MM.1S (cell line): ENCODE data around the gene GRM5.

Experiments used
- DNase-seq: peaks from one replicate; pipeline ENCODE4 v3.0.0-alpha.2; 2015
- H2AFZ ChIP-seq: fragments of 300-600 bp; sonication (generic); 2 replicates; pipeline ENCODE4 v1.6.0; 2016; ENCODE audit warnings: antibody characterized with exemption, low read length
- H3F3A ChIP-seq: fragments of 300-600 bp; sonication (generic); 2 replicates; pipeline ENCODE4 v1.6.1; 2016; ENCODE audit warnings: mild to moderate bottlenecking, antibody characterized with exemption, low read length, moderate library complexity, mixed read lengths; ENCODE audit not compliant: insufficient read depth
- H3K27ac ChIP-seq: fragments of 300-600 bp; sonication (generic); 2 replicates; pipeline ENCODE4 v1.5.1; 2016; ENCODE audit warnings: mild to moderate bottlenecking, low read length
- H3K27me3 ChIP-seq: fragments of 300-600 bp; sonication (generic); replicated peaks from 2 replicates; pipeline ENCODE4 v1.6.0; 2016; ENCODE audit warnings: low read length; ENCODE audit not compliant: insufficient read depth
- H3K36me3 ChIP-seq: fragments of 300-600 bp; sonication (generic); replicated peaks from 2 replicates; pipeline ENCODE4 v1.6.1; 2016; ENCODE audit warnings: mild to moderate bottlenecking, low read length, mixed read lengths; ENCODE audit not compliant: insufficient read depth
- H3K4me1 ChIP-seq: fragments of 300-600 bp; sonication (generic); 2 replicates; pipeline ENCODE4 v1.6.1; 2016; ENCODE audit warnings: low read length, mixed read lengths
- H3K4me2 ChIP-seq: fragments of 300-600 bp; sonication (generic); 2 replicates; pipeline ENCODE4 v1.6.0; 2016; ENCODE audit warnings: low read depth, low read length
- H3K4me3 ChIP-seq: fragments of 300-600 bp; sonication (generic); 2 replicates; pipeline ENCODE4 v1.5.1; 2016; ENCODE audit warnings: low read length, mixed read lengths
- H3K79me2 ChIP-seq: fragments of 300-600 bp; sonication (generic); 2 replicates; pipeline ENCODE4 v1.6.1; 2016; ENCODE audit warnings: mixed run types, low read length, mixed read lengths
- H3K9ac ChIP-seq: fragments of 300-600 bp; sonication (generic); 2 replicates; pipeline ENCODE4 v1.6.1; 2016; ENCODE audit warnings: low read length, mixed read lengths
- H3K9me2 ChIP-seq: fragments of 300-600 bp; sonication (generic); replicated peaks from 2 replicates; pipeline ENCODE4 v1.6.1; 2016; ENCODE audit warnings: mild to moderate bottlenecking, low read length, mixed read lengths; ENCODE audit not compliant: insufficient read depth
- H3K9me3 ChIP-seq: fragments of 300-600 bp; sonication (generic); replicated peaks from 2 replicates; pipeline ENCODE4 v1.6.1; 2016; ENCODE audit warnings: mild to moderate bottlenecking, low read length, mixed read lengths; ENCODE audit not compliant: insufficient read depth
- H4K20me1 ChIP-seq: fragments of 300-600 bp; sonication (generic); 2 replicates; pipeline ENCODE4 v1.6.1; 2016; ENCODE audit warnings: mild to moderate bottlenecking, low read length, moderate library complexity, mixed read lengths; ENCODE audit not compliant: insufficient read depth
- CTCF ChIP-seq: fragments of 300-600 bp; sonication (generic); IDR thresholded peaks from 2 replicates; pipeline ENCODE4 v1.5.1; 2016; ENCODE audit warnings: antibody characterized with exemption, low read length, mixed read lengths
- EZH2 ChIP-seq: fragments of 300-600 bp; sonication (generic); optimal IDR thresholded peaks from 2 replicates; pipeline ENCODE3; 2017; ENCODE audit warnings: low read depth, mild to moderate bottlenecking, antibody characterized with exemption, low read length, mixed read lengths
- EZH2phosphoT487 ChIP-seq: fragments of 300-600 bp; sonication (generic); IDR thresholded peaks from 2 replicates; pipeline ENCODE4 v1.6.1; 2018; ENCODE audit warnings: antibody characterized with exemption, low read length

Gene GRM5

DNA sequence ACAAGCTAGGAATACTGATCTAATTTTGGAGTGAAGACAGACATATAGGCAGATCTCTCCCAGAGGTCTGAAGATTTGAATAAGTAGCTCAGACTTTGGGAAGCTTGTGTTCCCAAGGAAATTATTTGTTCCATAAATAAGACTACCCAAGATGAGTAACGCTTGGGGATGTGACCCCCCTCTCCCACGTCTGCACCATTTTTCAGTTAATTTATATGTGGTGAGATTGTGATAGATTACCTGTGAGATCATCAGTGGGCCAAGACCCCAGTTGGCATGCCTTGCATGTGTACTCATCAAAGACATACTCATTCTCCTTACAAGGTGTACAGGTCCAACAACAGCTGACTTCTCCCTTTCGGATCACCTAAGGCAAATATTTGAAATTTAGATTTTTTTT is 475.4 kb downstream of the GRM5 start:
- TF ChIP-seq EZH2 (no peak), EZH2phosphoT487 (no peak)
- no peaks in the 10 kb centered on the region for H3F3A ChIP-seq
- H3K9me2 ChIP-seq, result no peaks in the 10 kb centered on the region
- H3K27me3 ChIP-seq, result no peaks in the 10 kb centered on the region
- no peak overlapping the region for H3K27ac ChIP-seq
- H3K4me2 ChIP-seq, result no peak overlapping the region
- H2AFZ ChIP-seq, result no peak overlapping the region
- H3K4me1 ChIP-seq, result no peaks in the 10 kb centered on the region
- H3K9me3 ChIP-seq, result no peaks in the 10 kb centered on the region
- H3K4me3 ChIP-seq, result no peak overlapping the region
- no peaks in the 10 kb centered on the region for H4K20me1 ChIP-seq
- H3K79me2 ChIP-seq, result no peaks in the 10 kb centered on the region
- no peak overlapping the region for H3K9ac ChIP-seq
- DNase-seq, result no peak
- no peaks in the 10 kb centered on the region for H3K36me3 ChIP-seq

DNA sequence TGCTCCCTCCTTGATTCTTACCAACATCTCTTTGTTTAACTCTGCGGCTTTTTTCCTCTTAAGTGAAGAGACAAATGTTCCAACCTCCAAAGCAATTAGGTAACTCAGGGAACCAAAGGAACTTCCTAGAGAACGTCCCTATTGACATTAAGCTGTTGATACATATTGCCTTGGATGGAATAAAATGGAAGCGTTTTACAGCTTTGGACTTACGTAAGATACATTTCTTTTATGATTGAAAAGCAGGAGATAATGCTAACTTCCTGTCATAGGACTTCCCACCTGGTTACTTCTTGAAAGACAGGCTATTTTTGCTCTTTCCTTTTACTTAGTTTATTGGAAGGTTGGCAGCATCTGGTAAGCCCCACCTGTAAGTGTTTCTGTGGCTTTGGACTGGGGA is 482.5 kb downstream of the GRM5 start:
- no peak overlapping the region for H3K9ac ChIP-seq
- H2AFZ ChIP-seq, result no peak overlapping the region
- H3K27me3 ChIP-seq, result no peaks in the 10 kb centered on the region

GRCh38 chr11:88579466-88579865 is 486.3 kb downstream of the GRM5 start:
- H3K4me1 ChIP-seq, result no peaks in the 10 kb centered on the region
- H3K4me3 ChIP-seq, result no peak overlapping the region
- no peaks in the 10 kb centered on the region for H3K79me2 ChIP-seq
- DNase-seq, result no peak
- H3K36me3 ChIP-seq, result no peaks in the 10 kb centered on the region
- H3K9ac ChIP-seq, result no peak overlapping the region
- H3K4me2 ChIP-seq, result no peak overlapping the region
- H2AFZ ChIP-seq, result no peak overlapping the region
- H3K9me3 ChIP-seq, result no peaks in the 10 kb centered on the region
- no peaks in the 10 kb centered on the region for H3F3A ChIP-seq
- H3K27ac ChIP-seq, result no peak overlapping the region
- TF ChIP-seq EZH2 (no peak), EZH2phosphoT487 (no peak), CTCF (no peak)
- H3K9me2 ChIP-seq, result no peaks in the 10 kb centered on the region
- no peaks in the 10 kb centered on the region for H3K27me3 ChIP-seq
- H4K20me1 ChIP-seq, result no peaks in the 10 kb centered on the region

More for the DNA sequence above, 482.5 kb downstream of the GRM5 start:
- no peaks in the 10 kb centered on the region for H3F3A ChIP-seq
- H3K4me2 ChIP-seq, result no peak overlapping the region
- no peak for DNase-seq
- H3K36me3 ChIP-seq, result no peaks in the 10 kb centered on the region
- TF ChIP-seq EZH2phosphoT487 (no peak), CTCF (no peak), EZH2 (no peak)
- H3K4me1 ChIP-seq, result no peaks in the 10 kb centered on the region
- H3K9me2 ChIP-seq, result no peaks in the 10 kb centered on the region
- no peaks in the 10 kb centered on the region for H4K20me1 ChIP-seq
- H3K9me3 ChIP-seq, result no peaks in the 10 kb centered on the region
- no peak overlapping the region for H3K4me3 ChIP-seq
- no peaks in the 10 kb centered on the region for H3K79me2 ChIP-seq
- H3K27ac ChIP-seq, result no peak overlapping the region

DNA sequence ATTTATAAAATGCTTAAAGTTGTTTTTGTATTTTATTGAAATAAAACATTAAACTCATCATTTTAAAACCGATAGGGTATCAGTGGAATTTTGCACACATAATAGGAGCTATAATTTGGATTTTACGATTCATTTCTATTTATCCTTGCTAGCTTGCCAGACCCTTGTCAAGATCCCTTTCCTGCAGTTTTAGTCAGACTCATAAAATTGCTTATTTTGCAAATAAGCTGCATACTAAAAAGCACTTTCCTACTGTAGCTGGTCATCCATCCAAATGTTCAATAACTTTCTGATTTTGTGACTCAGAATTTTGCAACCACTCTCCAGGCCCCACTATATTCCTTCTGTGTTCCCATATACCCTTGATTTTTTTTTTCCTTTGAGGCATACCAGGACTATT is 489.0 kb downstream of the GRM5 start:
- no peak overlapping the region for H3K9ac ChIP-seq
- TF ChIP-seq EZH2 (no peak), EZH2phosphoT487 (no peak), CTCF (no peak)
- H3K79me2 ChIP-seq, result no peaks in the 10 kb centered on the region
- no peaks in the 10 kb centered on the region for H4K20me1 ChIP-seq
- H3K4me2 ChIP-seq, result no peak overlapping the region
- H3K27ac ChIP-seq, result no peak overlapping the region
- no peak for DNase-seq
- H3K36me3 ChIP-seq, result no peaks in the 10 kb centered on the region
- H3K4me3 ChIP-seq, result no peak overlapping the region
- H3F3A ChIP-seq, result no peaks in the 10 kb centered on the region
- H3K9me3 ChIP-seq, result no peaks in the 10 kb centered on the region
- H3K9me2 ChIP-seq, result no peaks in the 10 kb centered on the region
- no peak overlapping the region for H2AFZ ChIP-seq
- H3K27me3 ChIP-seq, result no peaks in the 10 kb centered on the region
- no peaks in the 10 kb centered on the region for H3K4me1 ChIP-seq
